HG03196 (cell line): ENCODE data around the gene CLEC3B.

Source experiments
- ATAC-seq: cut with Tn5 transposase; IDR thresholded peaks from one replicate; pipeline ENCODE4 v1.9.1; 2021; ENCODE audit not compliant: unreplicated experiment

Gene CLEC3B

GRCh38 chr3:45003406-45003805, 22.7 kb upstream of the CLEC3B start:
- no peak for ATAC-seq

- ATAC-seq, result no peak
These were observed 22.2 kb upstream of the CLEC3B start for GRCh38 chr3:45003859-45004258.

DNA sequence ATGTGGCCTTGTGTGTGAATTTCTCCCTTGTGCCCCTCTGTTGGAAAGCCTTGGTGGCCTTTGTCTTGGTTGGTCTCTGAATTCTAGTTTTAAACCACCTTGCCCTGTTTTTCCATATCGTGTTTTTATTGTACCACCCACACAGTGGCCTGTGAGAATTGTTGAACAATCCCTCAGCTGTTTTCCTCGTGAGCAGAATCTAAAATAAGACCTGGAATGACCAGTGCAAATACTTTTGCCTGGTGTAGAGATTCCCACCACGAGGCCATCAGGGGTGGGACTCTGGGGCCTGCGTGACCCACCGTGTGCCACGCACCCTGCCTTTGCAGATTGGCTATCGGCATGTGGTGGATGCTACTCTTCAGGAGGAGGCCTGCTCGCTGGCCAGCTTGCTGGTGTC, 19.0 kb upstream of the CLEC3B start:
- no peak for ATAC-seq

GRCh38 chr3:45008117-45008516, 18.0 kb upstream of the CLEC3B start:
- no peak for ATAC-seq

GRCh38 chr3:45009868-45010267, 16.2 kb upstream of the CLEC3B start:
- no peak for ATAC-seq

DNA sequence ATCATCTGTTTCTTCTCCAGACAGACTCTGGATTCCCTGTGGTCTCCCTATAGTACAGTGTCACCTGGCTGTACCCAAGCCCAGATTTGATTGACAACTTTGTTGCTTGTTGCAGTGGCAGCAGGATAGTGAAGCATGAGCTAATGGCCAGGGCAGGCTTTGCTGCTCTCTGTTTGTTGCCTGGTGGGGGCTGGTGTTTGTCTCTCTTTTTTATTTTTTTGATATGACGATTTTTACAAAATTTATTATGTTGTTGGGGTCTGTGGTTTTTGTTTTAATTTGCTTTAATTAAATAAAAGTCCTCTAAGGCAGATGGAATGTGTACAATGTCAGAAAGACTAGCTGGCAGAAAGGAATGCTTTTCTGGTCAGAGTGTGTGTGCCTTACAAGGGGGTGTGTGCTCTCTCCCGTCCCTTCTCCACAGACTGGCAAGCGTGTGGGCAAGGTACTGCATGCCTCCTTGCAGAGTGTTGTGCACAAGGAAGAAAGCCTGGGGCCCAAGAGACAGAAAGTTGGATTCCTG, 15.2 kb upstream of the CLEC3B start:
- ATAC-seq, result no peak

DNA sequence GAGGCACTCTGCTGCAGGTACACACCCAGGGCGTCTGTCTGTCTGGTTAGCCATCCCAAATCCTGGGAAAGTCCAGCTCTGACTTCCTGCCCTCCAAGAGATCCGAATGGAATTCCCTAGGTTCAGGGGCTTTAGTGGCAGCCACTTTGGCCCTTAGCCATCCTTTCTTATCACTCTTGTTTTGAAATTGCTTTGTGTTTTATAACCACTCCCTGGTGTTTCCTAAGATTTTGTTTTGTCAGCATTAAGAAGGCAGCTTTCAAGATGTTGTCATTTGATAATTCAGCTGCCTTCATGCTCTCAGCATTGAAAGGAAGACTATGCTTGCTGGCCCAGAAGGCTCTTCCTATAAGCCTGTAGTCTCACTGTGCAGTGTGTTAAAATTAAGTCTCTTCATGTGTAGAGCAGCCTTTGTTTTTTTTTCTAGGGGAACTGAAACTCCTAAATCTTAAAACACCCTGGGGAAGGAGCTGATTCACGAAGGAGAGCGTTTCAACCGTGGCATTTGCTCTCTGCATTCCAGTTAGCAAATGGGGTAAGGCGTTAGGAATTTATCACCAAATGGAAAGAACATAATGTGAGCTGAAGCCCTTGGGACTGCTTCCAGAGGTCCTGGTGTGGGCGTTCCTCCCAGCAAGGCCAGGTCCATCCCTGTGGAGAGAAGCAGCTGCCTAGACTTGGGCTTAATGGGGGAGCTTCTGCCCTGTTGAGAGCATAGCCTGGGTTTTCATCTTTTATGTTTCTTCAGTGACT, 14.2 kb upstream of the CLEC3B start:
- no peak for ATAC-seq

DNA sequence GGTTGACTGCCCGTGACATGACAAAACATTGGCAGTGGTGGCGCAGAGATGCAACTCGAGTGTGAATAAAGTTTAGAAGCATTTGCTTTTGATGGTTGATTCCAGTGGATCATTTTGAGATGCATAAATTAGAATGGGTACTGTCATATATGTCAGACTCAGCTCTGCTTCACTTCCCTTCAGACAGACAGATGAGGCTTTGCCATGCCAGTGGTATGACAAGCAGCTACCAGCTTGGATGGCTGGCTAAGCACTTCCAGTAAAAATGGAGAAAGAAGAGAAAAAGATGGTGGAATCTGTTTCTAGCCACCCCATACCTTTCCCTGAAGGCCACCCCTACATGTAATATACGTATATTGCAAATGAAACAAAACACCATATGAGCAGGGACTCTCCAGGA, 13.5 kb upstream of the CLEC3B start:
- ATAC-seq, result no peak

GRCh38 chr3:45016916-45017315, 9.2 kb upstream of the CLEC3B start:
- no peak for ATAC-seq

DNA sequence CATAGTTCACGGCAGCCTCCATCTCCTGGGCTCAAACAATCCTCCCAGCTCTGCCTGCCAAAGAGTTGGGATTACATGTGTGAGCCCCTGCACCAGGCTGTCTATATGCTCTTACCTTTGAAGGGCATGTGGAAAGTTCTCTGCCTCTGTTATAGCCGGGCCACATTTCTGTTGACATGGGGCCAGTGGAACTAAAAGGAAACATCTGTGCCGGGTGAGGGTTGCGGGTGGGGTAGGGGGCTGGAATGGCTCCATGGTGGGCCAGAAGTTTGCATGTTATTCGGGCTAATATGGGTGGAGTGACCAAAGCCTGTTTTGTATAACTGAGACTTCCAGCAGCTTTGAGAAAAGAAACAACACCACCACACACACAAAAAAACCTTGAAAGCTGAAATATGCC, 8.3 kb upstream of the CLEC3B start:
- ATAC-seq, result no peak

GRCh38 chr3:45020534-45020933, 5.6 kb upstream of the CLEC3B start:
- ATAC-seq, result no peak

- ATAC-seq, result no peak
These were observed 4.4 kb upstream of the CLEC3B start for GRCh38 chr3:45021524-45022297.

- ATAC-seq, result no peak
These were observed 2.4 kb upstream of the CLEC3B start for GRCh38 chr3:45023675-45024074.

DNA sequence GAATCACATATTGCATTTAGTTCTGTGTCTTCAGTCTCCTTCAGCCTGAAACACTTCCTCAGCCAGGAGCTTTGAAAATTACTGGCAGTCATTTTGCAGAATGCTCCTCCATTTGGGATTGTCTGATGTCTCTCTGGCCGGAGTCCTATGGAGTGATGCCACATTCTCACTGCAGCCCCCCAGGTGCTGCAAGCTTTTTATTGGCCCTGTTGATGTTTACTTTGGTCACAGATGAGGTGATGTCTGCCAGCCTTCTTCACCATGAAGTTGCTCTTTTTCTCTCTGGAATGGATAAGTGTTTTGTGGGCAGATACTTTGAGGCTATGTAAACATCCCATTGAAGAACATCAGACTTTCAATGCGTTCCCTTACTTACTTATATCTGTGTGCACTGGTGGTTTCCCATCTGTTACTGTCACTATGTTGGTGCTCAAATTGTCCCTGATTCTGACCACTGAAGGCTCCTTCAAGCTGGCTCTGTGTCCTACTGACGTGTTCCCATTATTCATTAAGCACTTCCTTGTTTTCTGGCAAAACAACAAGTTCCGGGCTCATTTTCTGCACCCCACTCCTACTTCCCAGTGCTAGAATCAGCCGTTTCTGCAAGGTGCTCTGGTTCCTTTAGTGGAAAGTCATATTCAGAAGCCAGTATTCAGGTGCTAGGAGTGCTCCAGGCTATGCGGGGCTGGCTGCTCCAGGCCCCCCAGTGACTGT, 1.4 kb upstream of the CLEC3B start:
- no peak for ATAC-seq

GRCh38 chr3:45026957-45027356, 854 bp downstream of the CLEC3B start:
- ATAC-seq, result no peak

GRCh38 chr3:45027441-45027840, 1.3 kb downstream of the CLEC3B start:
- no peak for ATAC-seq

GRCh38 chr3:45029216-45029615, 3.1 kb downstream of the CLEC3B start:
- ATAC-seq, result no peak

DNA sequence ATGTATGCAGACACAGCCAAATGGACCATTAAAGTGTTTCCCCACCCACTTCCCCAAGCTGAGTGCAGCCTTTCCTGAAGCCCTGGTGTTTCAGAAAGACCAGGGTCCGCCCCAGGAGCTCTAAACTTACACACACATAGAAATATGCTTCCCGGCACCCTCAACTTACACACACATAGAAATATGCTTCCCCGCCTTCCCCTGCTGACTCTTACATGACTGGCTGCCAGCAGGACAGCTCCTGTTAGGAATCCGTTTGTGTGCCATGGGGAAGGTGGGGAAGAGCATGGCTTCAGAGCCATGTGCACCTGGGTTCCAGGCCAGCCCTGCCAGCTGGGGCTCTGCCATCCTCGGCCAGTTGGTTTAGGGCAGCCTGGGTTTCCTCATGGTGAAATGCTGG, 3.6 kb downstream of the CLEC3B start:
- no peak for ATAC-seq

DNA sequence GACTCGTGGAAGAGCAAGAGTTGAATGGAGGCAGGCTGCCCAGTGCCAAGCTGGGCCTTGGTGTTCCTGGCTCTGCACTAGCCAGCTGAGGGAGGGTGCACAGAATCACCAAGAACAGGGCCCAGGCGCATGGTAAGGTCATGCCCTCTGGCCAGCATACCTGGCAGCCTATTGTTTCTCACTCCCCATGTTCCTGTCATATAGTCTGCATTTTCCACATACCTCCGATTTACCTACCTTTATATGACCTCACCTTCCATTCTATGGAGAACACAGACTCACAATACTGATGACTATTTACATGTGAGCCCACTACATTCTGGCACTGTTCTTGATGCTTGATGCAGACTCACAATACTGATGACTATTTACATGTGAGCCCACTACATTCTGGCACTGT, 5.4 kb downstream of the CLEC3B start:
- ATAC-seq, result no peak

DNA sequence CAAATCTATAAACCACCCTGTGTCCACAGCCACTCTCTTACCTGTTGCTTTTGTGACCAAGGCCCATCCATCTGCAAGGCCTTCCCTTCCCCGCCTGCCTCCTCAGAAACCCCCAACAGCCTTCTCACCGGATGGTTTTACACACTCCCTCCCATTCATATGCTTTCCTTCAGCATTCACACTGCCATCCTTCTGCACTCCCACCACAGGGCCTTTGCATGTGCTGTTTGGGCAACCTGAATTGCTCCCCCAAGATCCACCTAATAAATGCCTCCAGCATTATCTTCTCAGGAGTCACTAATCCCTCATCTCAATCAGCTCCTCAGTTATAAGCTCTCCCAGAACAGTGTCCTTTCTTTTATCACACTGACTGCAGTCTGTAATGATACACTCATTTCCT, 6.0 kb downstream of the CLEC3B start:
- ATAC-seq, result no peak

DNA sequence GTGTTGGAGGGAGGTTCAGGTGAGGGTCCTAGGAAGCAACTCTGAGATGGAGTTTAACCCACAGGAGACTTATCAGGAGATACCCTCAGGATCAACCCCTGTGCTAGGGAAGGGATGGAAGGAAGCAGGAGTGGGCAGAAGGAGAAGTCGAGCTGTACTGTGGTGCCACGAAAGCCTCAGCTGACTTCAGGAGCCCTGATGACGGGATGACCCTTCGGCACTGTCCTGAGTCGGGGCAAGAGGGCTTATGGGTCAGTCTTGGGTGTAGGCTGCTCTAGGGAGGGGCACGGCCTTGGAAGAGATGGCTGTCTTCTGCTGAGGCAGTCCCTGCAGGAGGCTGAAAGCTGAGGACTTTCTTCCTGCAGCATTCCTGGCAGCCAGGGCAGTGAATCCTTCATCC, 7.7 kb downstream of the CLEC3B start:
- ATAC-seq, result no peak
